HEK293 (cell line): ENCODE results near the gene TOMM5.

Source experiments
- CTCF ChIA-PET: fragments of 350-600 bp; formaldehyde crosslinking; extraction: SDS; loops from one replicate; lab custom pipeline; 2021; ENCODE audit warnings: antibody characterized with exemption; lab: Yijun Ruan, JAX
- POLR2A ChIA-PET: fragments of 300-600 bp; formaldehyde crosslinking; extraction: SDS; loops from one replicate; lab custom pipeline; 2020; ENCODE audit warnings: antibody characterized with exemption, inconsistent platforms; lab: Yijun Ruan, JAX
- H3K27ac ChIP-seq: fragments of 200-500 bp; sonication (Bioruptor generic); 2 replicates; pipeline ENCODE4 v1.5.1; 2014; ENCODE audit warnings: low read depth, low read length, control low read depth, inconsistent platforms; ENCODE audit errors: extremely low read depth
- H3K36me3 ChIP-seq, 2 experiments: fragments of 200-500 bp in 1 of 2; sonication (Bioruptor generic) in 1 of 2; 1 replicate in 1 of 2; 2 replicates in 1 of 2; pipeline ENCODE4 v1.5.1; 2014 to 2017; ENCODE audit warnings: inconsistent platforms in 2 of 2, low read length in 2 of 2; ENCODE audit not compliant: control insufficient read depth in 2 of 2, insufficient read depth in 1 of 2
- H3K4me1 ChIP-seq: fragments of 200-500 bp; sonication (Bioruptor generic); 2 replicates; pipeline ENCODE4 v1.5.1; 2014; ENCODE audit warnings: mild to moderate bottlenecking, low read length, inconsistent platforms; ENCODE audit not compliant: control insufficient read depth, insufficient read depth
- H3K4me3 ChIP-seq: 2 replicates; pipeline ENCODE4 v1.5.1; 2011; ENCODE audit warnings: low read depth, mild to moderate bottlenecking, control low read depth, low read length, moderate library complexity
- H3K9me3 ChIP-seq: fragments of 200-500 bp; sonication (Bioruptor generic); 2 replicates; pipeline ENCODE4 v1.5.1; 2014; ENCODE audit warnings: low read depth, low read length, inconsistent platforms; ENCODE audit not compliant: control insufficient read depth, insufficient read depth
- EGR2 ChIP-seq: fragments of 450-650 bp; formaldehyde crosslinking; IDR thresholded peaks from 2 replicates; pipeline ENCODE4 v1.5.1; 2016; ENCODE audit warnings: low read depth, missing biosample characterization, missing genetic modification characterization
- HOXA7 ChIP-seq: sonication (generic); formaldehyde crosslinking; IDR thresholded peaks from 2 replicates; pipeline ENCODE4 v1.8.1; 2022; ENCODE audit warnings: missing genetic modification reagents, borderline replicate concordance
- IKZF3 ChIP-seq: fragments of 450-650 bp; IDR thresholded peaks from 2 replicates; pipeline ENCODE4 v1.5.0; 2018; ENCODE audit warnings: missing biosample characterization, mild to moderate bottlenecking, missing genetic modification characterization, moderate library complexity
- KLF1 ChIP-seq: fragments of 450-650 bp; formaldehyde crosslinking; IDR thresholded peaks from 2 replicates; pipeline ENCODE4 v1.5.1; 2016; ENCODE audit warnings: missing biosample characterization, missing genetic modification characterization
- MZF1 ChIP-seq: fragments of 450-650 bp; formaldehyde crosslinking; IDR thresholded peaks from 2 replicates; pipeline ENCODE4 v1.5.1; 2017; ENCODE audit warnings: missing biosample characterization, missing genetic modification characterization, borderline replicate concordance
- REPIN1 ChIP-seq: fragments of 450-650 bp; formaldehyde crosslinking; IDR thresholded peaks from 2 replicates; pipeline ENCODE4 v1.5.1; 2017; ENCODE audit warnings: missing biosample characterization, missing genetic modification characterization, low read depth
- SETDB1 ChIP-seq: IDR thresholded peaks from one replicate; pipeline ENCODE4 v1.6.1; 2017; ENCODE audit warnings: mild to moderate bottlenecking, low read length, moderate library complexity, mixed read lengths; ENCODE audit not compliant: insufficient read length
- ZBTB1 ChIP-seq: fragments of 450-650 bp; formaldehyde crosslinking; IDR thresholded peaks from 2 replicates; pipeline ENCODE4 v1.5.1; 2016; ENCODE audit warnings: missing biosample characterization, missing genetic modification characterization
- ZBTB17 ChIP-seq: fragments of 450-650 bp; formaldehyde crosslinking; IDR thresholded peaks from 2 replicates; pipeline ENCODE4 v1.5.1; 2016; ENCODE audit warnings: missing biosample characterization, missing genetic modification characterization
- ZBTB20 ChIP-seq: fragments of 450-650 bp; formaldehyde crosslinking; IDR thresholded peaks from 2 replicates; pipeline ENCODE4 v1.5.1; 2016; ENCODE audit warnings: missing biosample characterization, missing genetic modification characterization
- ZEB2 ChIP-seq: fragments of 450-650 bp; formaldehyde crosslinking; IDR thresholded peaks from 2 replicates; pipeline ENCODE4 v1.5.1; 2016; ENCODE audit warnings: missing biosample characterization, missing genetic modification characterization
- ZNF121 ChIP-seq: fragments of 450-650 bp; formaldehyde crosslinking; IDR thresholded peaks from 2 replicates; pipeline ENCODE4 v1.5.1; 2016; ENCODE audit warnings: missing biosample characterization, missing genetic modification characterization
- ZNF132 ChIP-seq: fragments of 450-650 bp; formaldehyde crosslinking; IDR thresholded peaks from 2 replicates; pipeline ENCODE4 v1.5.1; 2017; ENCODE audit warnings: missing biosample characterization, missing genetic modification characterization, borderline replicate concordance
- ZNF157 ChIP-seq: fragments of 450-650 bp; formaldehyde crosslinking; IDR thresholded peaks from 2 replicates; pipeline ENCODE4 v1.5.1; 2016; ENCODE audit warnings: missing biosample characterization, missing genetic modification characterization
- ZNF169 ChIP-seq: fragments of 450-650 bp; formaldehyde crosslinking; IDR thresholded peaks from 2 replicates; pipeline ENCODE4 v1.5.1; 2016; ENCODE audit warnings: missing biosample characterization, missing genetic modification characterization
- ZNF184 ChIP-seq: fragments of 450-650 bp; IDR thresholded peaks from 2 replicates; pipeline ENCODE4 v1.5.1; 2018; ENCODE audit warnings: missing biosample characterization, mild to moderate bottlenecking, missing genetic modification characterization
- ZNF280C ChIP-seq: fragments of 450-650 bp; formaldehyde crosslinking; IDR thresholded peaks from 2 replicates; pipeline ENCODE4 v1.5.1; 2016; ENCODE audit warnings: missing biosample characterization, missing genetic modification characterization
- ZNF280D ChIP-seq: fragments of 450-650 bp; formaldehyde crosslinking; IDR thresholded peaks from 2 replicates; pipeline ENCODE4 v1.5.1; 2016; ENCODE audit warnings: missing biosample characterization, missing genetic modification characterization
- ZNF416 ChIP-seq: fragments of 450-650 bp; formaldehyde crosslinking; IDR thresholded peaks from 2 replicates; pipeline ENCODE4 v1.5.1; 2016; ENCODE audit warnings: missing biosample characterization, missing genetic modification characterization
- ZNF423 ChIP-seq: fragments of 450-650 bp; formaldehyde crosslinking; IDR thresholded peaks from 2 replicates; pipeline ENCODE4 v1.5.1; 2016; ENCODE audit warnings: missing biosample characterization, missing genetic modification characterization
- ZNF501 ChIP-seq: fragments of 450-650 bp; formaldehyde crosslinking; IDR thresholded peaks from 2 replicates; pipeline ENCODE4 v1.5.1; 2016; ENCODE audit warnings: missing biosample characterization, missing genetic modification characterization
- ZNF580 ChIP-seq: fragments of 450-650 bp; formaldehyde crosslinking; IDR thresholded peaks from 2 replicates; pipeline ENCODE4 v1.5.1; 2016; ENCODE audit warnings: missing biosample characterization, missing genetic modification characterization
- ZNF704 ChIP-seq: fragments of 450-650 bp; formaldehyde crosslinking; IDR thresholded peaks from 2 replicates; pipeline ENCODE4 v1.5.1; 2016; ENCODE audit warnings: missing biosample characterization, missing genetic modification characterization
- ZNF776 ChIP-seq: fragments of 450-650 bp; formaldehyde crosslinking; IDR thresholded peaks from 2 replicates; pipeline ENCODE4 v1.5.0; 2017; ENCODE audit warnings: missing biosample characterization, missing genetic modification characterization, borderline replicate concordance
- ZNF791 ChIP-seq: fragments of 450-650 bp; formaldehyde crosslinking; IDR thresholded peaks from 2 replicates; pipeline ENCODE4 v1.5.1; 2016; ENCODE audit warnings: missing biosample characterization, missing genetic modification characterization
- ZNF837 ChIP-seq: fragments of 450-650 bp; formaldehyde crosslinking; IDR thresholded peaks from 2 replicates; pipeline ENCODE4 v1.5.1; 2016; ENCODE audit warnings: missing biosample characterization, missing genetic modification characterization

The TOMM5 gene

GRCh38 chr9:37566716-37567115 is 25.7 kb downstream of the TOMM5 start:
- no peaks in the 10 kb centered on the region for H3K9me3 ChIP-seq
- H3K4me3 ChIP-seq, result no peak overlapping the region
- ChIA-PET POLR2A (interaction anchor here (1.4 kb wide), 1 partner anchor 9 kb away, joined by 4 read pairs; the partner anchor contains the start of gene FBXO10), CTCF (no interaction called here)
- peaks cover 0 to 14% of the 10 kb centered on the region in 2 experiments; a peak in 2 of 3 replicates for H3K36me3 ChIP-seq
- no peak overlapping the region for H3K27ac ChIP-seq
- TF ChIP-seq ZNF580 (tag by site-specific recombination) (no peak), ZNF837 (tag by site-specific recombination) (no peak), ZNF704 (tag by site-specific recombination) (no peak), ZNF416 (tag by site-specific recombination) (no peak), ZNF169 (tag by site-specific recombination) (no peak), ZNF184 (tag by site-specific recombination) (no peak), ZNF423 (tag by site-specific recombination) (no peak)
- H3K4me1 ChIP-seq, result no peaks in the 10 kb centered on the region

- peaks cover 0 to 14% of the 10 kb centered on the region in 2 experiments; a peak in 1 of 3 replicates for H3K36me3 ChIP-seq
- no peaks in the 10 kb centered on the region for H3K9me3 ChIP-seq
- H3K27ac ChIP-seq, result no peak overlapping the region
- CTCF ChIA-PET, result no interaction called here
- POLR2A ChIA-PET, result interaction anchor here (1.4 kb wide), 1 partner anchor 10 kb away, joined by 4 read pairs; the partner anchor contains the start of gene FBXO10
- no peak overlapping the region for H3K4me3 ChIP-seq
- TF ChIP-seq ZBTB1 (tag by site-specific recombination), result no peak
- no peak for TF ChIP-seq ZNF776
- no peak for TF ChIP-seq REPIN1 (tag by site-specific recombination)
- TF ChIP-seq ZNF184 (tag by site-specific recombination), result no peak
- TF ChIP-seq ZNF501 (tag by site-specific recombination), result no peak
- TF ChIP-seq ZBTB20, result no peak
- TF ChIP-seq ZNF791 (tag by site-specific recombination), result no peak
- no peak for TF ChIP-seq ZNF157
- TF ChIP-seq ZBTB17 (tag by site-specific recombination), result no peak
- TF ChIP-seq, all 188 proteins: peak for 0
- H3K4me1 ChIP-seq, result no peaks in the 10 kb centered on the region
Measured at GRCh38 chr9:37565661-37566618, 26.5 kb downstream of the TOMM5 start.

- no peak overlapping the region for H3K27ac ChIP-seq
- POLR2A ChIA-PET, result no interaction called here
- no peaks in the 10 kb centered on the region for H3K9me3 ChIP-seq
- CTCF ChIA-PET, result no interaction called here
- peaks cover 0 to 14% of the 10 kb centered on the region in 2 experiments; a peak in 1 of 3 replicates for H3K36me3 ChIP-seq
- H3K4me1 ChIP-seq, result no peaks in the 10 kb centered on the region
- H3K4me3 ChIP-seq, result no peak overlapping the region
- TF ChIP-seq ZNF184 (tag by site-specific recombination) (no peak), ZNF121 (tag by site-specific recombination) (no peak), KLF1 (tag by site-specific recombination) (no peak), SETDB1 (no peak), ZNF132 (tag by site-specific recombination) (no peak), HOXA7 (CRISPR knock-in tag) (no peak), MZF1 (tag by site-specific recombination) (no peak), ZNF280D (tag by site-specific recombination) (no peak), EGR2 (tag by site-specific recombination) (no peak), ZEB2 (no peak), ZNF280C (tag by site-specific recombination) (no peak), IKZF3 (tag by site-specific recombination) (no peak)
Measured at GRCh38 chr9:37564916-37565315, 27.5 kb downstream of the TOMM5 start.
